GM19397 (cell line): ENCODE data around the gene NUDT22.

Source experiments
- ATAC-seq: cut with Tn5 transposase; IDR thresholded peaks from one replicate; pipeline ENCODE4 v1.9.1; 2021; ENCODE audit warnings: mild to moderate bottlenecking, moderate library complexity; ENCODE audit not compliant: unreplicated experiment

The NUDT22 gene

GRCh38 chr11:64225608-64226506 is at the start of gene NUDT22, which contains the start of gene TRPT1:
NUDT22 (plus strand) TSS chr11:64226274; CDS start chr11:64226653, 379 bp downstream.
TRPT1 (minus strand) TSS chr11:64226186; CDS start chr11:64225860, 326 bp downstream.
- peak; percentile 50 for ATAC-seq

- no peak for ATAC-seq
These were observed 49.3 kb upstream of the NUDT22 start for GRCh38 chr11:64176751-64177150.

GRCh38 chr11:64178203-64178602 is 47.9 kb upstream of the NUDT22 start:
- ATAC-seq, result no peak

GRCh38 chr11:64178951-64179639 is 47.0 kb upstream of the NUDT22 start:
- no peak for ATAC-seq

- ATAC-seq, result no peak
These were observed 45.2 kb upstream of the NUDT22 start for GRCh38 chr11:64180891-64181290.

- ATAC-seq, result no peak
These were observed 44.3 kb upstream of the NUDT22 start for GRCh38 chr11:64181506-64182411.

GRCh38 chr11:64183890-64184289 is 42.2 kb upstream of the NUDT22 start:
- no peak for ATAC-seq

GRCh38 chr11:64185175-64185692 is 40.8 kb upstream of the NUDT22 start:
- peak; percentile 25 for ATAC-seq

GRCh38 chr11:64185693-64186491 is 40.2 kb upstream of the NUDT22 start, which contains the start of gene STIP1:
STIP1 (plus strand) TSS chr11:64186171; CDS start chr11:64186262, 91 bp downstream.
- peak; percentile 83 for ATAC-seq

GRCh38 chr11:64186492-64187165 is 39.4 kb upstream of the NUDT22 start:
- peak; percentile 1 for ATAC-seq

GRCh38 chr11:64192434-64192833 is 33.6 kb upstream of the NUDT22 start:
- no peak for ATAC-seq

- ATAC-seq, result no peak
These were observed 29.4 kb upstream of the NUDT22 start for GRCh38 chr11:64196626-64197025.

- ATAC-seq, result no peak
These were observed 27.6 kb upstream of the NUDT22 start for GRCh38 chr11:64198511-64198910.

GRCh38 chr11:64201543-64201942 is 24.5 kb upstream of the NUDT22 start:
- ATAC-seq, result no peak

- no peak for ATAC-seq
These were observed 23.1 kb upstream of the NUDT22 start for GRCh38 chr11:64202992-64203391.

- no peak for ATAC-seq
These were observed 22.5 kb upstream of the NUDT22 start for GRCh38 chr11:64203421-64204079.

- ATAC-seq, result no peak
These were observed 22.0 kb upstream of the NUDT22 start for GRCh38 chr11:64204080-64204440.

GRCh38 chr11:64204464-64204989 is 21.5 kb upstream of the NUDT22 start:
- ATAC-seq, result no peak
